ENCODE measurements around the gene NF2.

- TF ChIP-seq POLR2AphosphoS5 (IDR thresholded peaks at IDR 0.05; ENCODE audit: low read depth): no peak
- no peak for TF ChIP-seq CTCF (conservative IDR thresholded peaks at IDR 0.05; ENCODE audit: low read depth in 2 of 2)
- no peak for TF ChIP-seq NANOG (IDR thresholded peaks at IDR 0.05; ENCODE audit: borderline replicate concordance)
- TF ChIP-seq EZH2 (IDR thresholded peaks at IDR 0.05; ENCODE audit: low read depth, unreplicated experiment): no peak
- no peak for TF ChIP-seq REST (IDR thresholded peaks at IDR 0.05; ENCODE audit: unreplicated experiment)
- TF ChIP-seq ZNF114 (CRISPR knock-in tag; IDR thresholded peaks at IDR 0.05): no peak
- TF ChIP-seq JUNB (IDR thresholded peaks at IDR 0.05; ENCODE audit: unreplicated experiment): no peak
- no peak for TF ChIP-seq EZH2phosphoT487 (IDR thresholded peaks at IDR 0.05; ENCODE audit: unreplicated experiment)
- no peak for TF ChIP-seq ETS1 (IDR thresholded peaks at IDR 0.05)
These were observed 106.8 kb downstream of the NF2 start for GRCh38 chr22:29710193-29710592.
